OCI-LY1 (cell line): ENCODE measurements around the gene CALM3.

Experiments
- CTCF ChIP-seq: fragments of 200-600 bp; sonication (generic), shearing (Covaris generic); IDR thresholded peaks from 2 replicates; pipeline ENCODE4 v1.5.1; 2017; ENCODE audit warnings: mild to moderate bottlenecking, antibody characterized with exemption, low read length, moderate library complexity, mixed read lengths
- EZH2 ChIP-seq: fragments of 200-600 bp; sonication (generic), shearing (Covaris generic); IDR thresholded peaks from 2 replicates; pipeline ENCODE4 v1.8.0; 2017; ENCODE audit warnings: borderline replicate concordance, mixed run types, mild to moderate bottlenecking, antibody characterized with exemption, low read length, moderate library complexity, mixed read lengths

- TF ChIP-seq EZH2 (no peak), CTCF (no peak)
Observed at GRCh38 chr19:46605356-46605821, 4.3 kb downstream of the CALM3 start.
